ENCODE results near the gene TMEM52.

The TMEM52 gene

DNA sequence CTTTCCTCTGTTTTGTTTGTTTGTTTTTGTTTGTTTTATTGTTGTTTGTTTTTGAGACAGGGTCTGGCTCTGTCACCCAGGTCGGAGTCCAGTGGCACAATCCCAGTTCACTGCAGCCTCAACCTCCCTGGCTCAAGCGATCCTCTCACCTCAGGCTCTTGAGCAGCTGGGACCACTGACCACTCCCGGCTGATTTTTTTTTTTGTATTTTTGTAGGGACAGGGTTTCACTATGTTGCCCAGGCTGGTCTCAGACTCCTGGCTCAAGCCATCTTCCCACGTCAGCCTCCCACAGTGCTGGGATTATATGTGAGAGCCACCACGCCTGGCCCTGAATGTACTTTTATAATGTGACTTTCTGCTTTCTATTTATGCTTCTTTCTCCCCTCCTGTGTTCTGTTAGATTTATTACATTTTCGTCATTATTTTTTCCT, 9.0 kb downstream of the TMEM52 start:
- Mint-ChIP-seq H3K4me1 (peaks cover 42% of the 10 kb centered on the region), H3K9me3 (no peaks in the 10 kb centered on the region), H3K36me3 (ENCODE audit: low read depth) (no peaks in the 10 kb centered on the region), H3K4me3 (peak overlapping the region; percentile 83), H3K27ac (no peak overlapping the region), H3K27me3 (ENCODE audit: low read depth, poor library complexity) (peaks cover 7% of the 10 kb centered on the region)
- DNase-seq, result no peak
- TF ChIP-seq, protein P1, sequence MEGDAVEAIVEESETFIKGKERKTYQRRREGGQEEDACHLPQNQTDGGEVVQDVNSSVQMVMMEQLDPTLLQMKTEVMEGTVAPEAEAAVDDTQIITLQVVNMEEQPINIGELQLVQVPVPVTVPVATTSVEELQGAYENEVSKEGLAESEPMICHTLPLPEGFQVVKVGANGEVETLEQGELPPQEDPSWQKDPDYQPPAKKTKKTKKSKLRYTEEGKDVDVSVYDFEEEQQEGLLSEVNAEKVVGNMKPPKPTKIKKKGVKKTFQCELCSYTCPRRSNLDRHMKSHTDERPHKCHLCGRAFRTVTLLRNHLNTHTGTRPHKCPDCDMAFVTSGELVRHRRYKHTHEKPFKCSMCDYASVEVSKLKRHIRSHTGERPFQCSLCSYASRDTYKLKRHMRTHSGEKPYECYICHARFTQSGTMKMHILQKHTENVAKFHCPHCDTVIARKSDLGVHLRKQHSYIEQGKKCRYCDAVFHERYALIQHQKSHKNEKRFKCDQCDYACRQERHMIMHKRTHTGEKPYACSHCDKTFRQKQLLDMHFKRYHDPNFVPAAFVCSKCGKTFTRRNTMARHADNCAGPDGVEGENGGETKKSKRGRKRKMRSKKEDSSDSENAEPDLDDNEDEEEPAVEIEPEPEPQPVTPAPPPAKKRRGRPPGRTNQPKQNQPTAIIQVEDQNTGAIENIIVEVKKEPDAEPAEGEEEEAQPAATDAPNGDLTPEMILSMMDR (IDR thresholded peaks at IDR 0.05), result no peak

DNA sequence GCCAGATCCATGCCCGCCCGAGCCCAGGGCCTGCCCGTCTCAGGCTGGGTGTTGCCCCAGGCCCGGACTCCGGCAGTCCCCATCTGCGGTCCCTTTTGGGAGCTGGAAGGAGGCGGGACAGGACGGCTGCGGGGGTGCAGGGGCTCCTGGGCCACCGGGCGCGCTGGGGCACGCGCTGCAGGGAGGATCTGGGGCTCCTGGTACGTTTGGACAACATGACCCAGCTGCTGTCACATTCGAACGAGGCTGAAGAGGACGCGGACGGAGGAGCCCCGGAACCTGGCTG, 10.6 kb downstream of the TMEM52 start:
- peaks cover 27% of the 10 kb centered on the region for H3K4me1 Mint-ChIP-seq
- H3K27ac Mint-ChIP-seq, result no peak overlapping the region
- H3K36me3 Mint-ChIP-seq (ENCODE audit: low read depth), result no peaks in the 10 kb centered on the region
- TF ChIP-seq, protein P1 (IDR thresholded peaks at IDR 0.05), result no peak
- peaks cover under 1% of the 10 kb centered on the region for H3K9me3 Mint-ChIP-seq
- peaks cover 5% of the 10 kb centered on the region for H3K27me3 Mint-ChIP-seq (ENCODE audit: low read depth, poor library complexity)
- H3K4me3 Mint-ChIP-seq, result peak overlapping the region; percentile 69
- DNase-seq, result no peak

DNA sequence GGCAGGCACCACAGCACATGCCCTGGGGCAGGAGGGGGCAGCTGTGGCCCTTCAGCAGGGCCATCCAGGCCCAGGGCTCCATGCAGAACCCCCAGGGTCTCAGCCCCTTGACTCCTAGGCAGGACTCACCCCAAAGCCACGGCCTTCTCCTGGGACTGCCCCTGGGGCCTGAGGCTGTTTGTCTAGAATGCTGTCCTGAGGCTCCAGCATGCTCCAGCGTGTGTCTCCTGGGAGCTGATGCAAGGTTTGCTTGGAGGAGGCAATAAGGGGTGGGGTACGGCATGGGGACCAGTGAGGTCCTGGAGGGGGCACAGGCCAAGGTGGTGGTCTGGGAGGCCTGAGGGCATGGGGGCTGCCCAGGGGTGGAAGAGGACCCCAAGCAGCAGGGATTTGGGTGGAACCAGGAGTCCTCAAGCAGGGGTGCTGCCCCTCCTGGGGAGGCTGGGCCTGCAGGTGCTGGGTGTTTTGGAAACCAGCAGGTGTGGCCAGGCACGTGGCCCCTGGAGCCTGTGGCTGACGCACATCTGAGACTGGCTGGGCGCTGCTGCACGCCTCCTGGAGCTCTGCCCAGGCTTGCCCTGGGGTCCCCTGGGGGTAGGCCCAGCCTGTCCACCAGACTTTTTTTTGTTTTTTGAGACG, 11.9 kb downstream of the TMEM52 start:
- DNase-seq, result no peak
- Mint-ChIP-seq H3K27ac (no peak overlapping the region), H3K36me3 (ENCODE audit: low read depth) (no peaks in the 10 kb centered on the region), H3K9me3 (peaks cover 7% of the 10 kb centered on the region), H3K4me1 (peaks cover 27% of the 10 kb centered on the region), H3K27me3 (ENCODE audit: low read depth, poor library complexity) (peaks cover 5% of the 10 kb centered on the region), H3K4me3 (no peak overlapping the region)
- TF ChIP-seq, protein P1 (IDR thresholded peaks at IDR 0.05), result no peak

DNA sequence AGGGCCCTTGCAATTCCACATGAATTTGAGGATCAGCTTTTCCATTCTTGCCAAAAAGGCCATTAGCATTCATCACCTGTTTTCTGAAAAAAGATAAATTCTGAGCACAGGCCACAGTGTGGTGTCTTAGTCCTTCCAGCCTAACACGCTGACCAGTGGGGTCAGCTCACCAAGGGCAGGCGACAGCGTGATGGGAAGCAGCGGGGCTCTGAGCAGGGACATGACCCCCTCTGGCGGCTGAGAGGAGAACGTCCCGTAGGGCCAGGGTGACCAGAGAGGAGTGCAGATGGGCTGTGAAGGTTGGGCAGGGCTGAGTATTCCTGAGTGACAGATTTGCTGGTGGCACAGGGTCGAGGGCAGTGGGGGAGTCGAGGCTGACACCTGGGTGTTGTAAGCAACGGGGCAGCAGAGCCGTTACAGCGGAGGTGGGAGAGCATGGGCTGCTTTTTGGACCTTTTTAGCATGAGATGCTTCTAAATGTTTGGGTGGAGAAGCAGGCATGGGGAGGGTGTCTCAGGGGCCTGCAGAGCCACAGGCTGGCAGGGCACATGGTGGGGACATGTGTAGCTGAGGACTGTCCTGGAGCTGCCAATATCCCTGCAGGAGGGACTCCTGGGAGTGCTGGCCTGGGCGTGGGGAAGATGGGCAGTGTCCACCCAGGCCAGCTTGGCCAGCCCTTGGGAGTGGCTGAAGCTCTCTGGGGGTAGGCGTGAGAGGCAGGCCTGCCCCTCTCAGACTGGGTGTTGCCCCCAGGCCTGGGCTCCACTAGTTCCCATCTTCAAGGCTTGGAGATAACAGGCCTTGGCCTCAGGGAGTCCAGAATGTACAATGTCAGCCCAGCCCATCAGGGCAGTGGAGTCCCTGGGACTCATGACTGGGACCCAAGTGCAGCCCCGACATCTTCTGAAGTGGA, 12.6 kb downstream of the TMEM52 start:
- Mint-ChIP-seq H3K27me3 (ENCODE audit: low read depth, poor library complexity) (peaks cover 5% of the 10 kb centered on the region), H3K27ac (peak overlapping the region; percentile 27), H3K4me1 (peaks cover 23% of the 10 kb centered on the region), H3K9me3 (peaks cover 7% of the 10 kb centered on the region), H3K36me3 (ENCODE audit: low read depth) (no peaks in the 10 kb centered on the region), H3K4me3 (peak overlapping the region; percentile 55)
- peak; percentile 89 for DNase-seq
- TF ChIP-seq, protein P1 (IDR thresholded peaks at IDR 0.05), result peak; percentile 83

DNA sequence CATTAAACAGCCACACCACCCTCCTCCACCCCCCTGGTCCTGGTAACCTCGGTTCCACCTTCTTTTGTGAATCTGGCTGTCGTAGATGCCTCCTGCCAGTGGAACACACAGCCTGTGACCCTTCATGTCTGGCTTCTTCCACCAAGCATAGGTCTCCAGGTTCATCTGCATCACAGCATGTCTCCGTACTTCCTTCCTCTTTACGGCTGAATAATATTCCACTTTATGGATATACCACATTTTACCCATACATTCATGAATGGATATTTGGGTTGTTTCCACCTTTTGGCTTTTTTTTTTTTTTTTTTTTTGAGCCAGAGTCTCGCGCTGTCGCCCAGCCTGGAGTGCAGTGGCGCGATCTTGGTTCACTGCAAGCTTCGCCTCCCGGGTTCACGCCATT, 15.9 kb downstream of the TMEM52 start:
- H3K4me1 Mint-ChIP-seq, result peaks cover 17% of the 10 kb centered on the region
- no peaks in the 10 kb centered on the region for H3K36me3 Mint-ChIP-seq (ENCODE audit: low read depth)
- H3K9me3 Mint-ChIP-seq, result peaks cover 7% of the 10 kb centered on the region
- TF ChIP-seq, protein P1 (IDR thresholded peaks at IDR 0.05), result no peak
- no peak overlapping the region for H3K4me3 Mint-ChIP-seq
- no peak for DNase-seq
- no peak overlapping the region for H3K27ac Mint-ChIP-seq
- no peaks in the 10 kb centered on the region for H3K27me3 Mint-ChIP-seq (ENCODE audit: low read depth, poor library complexity)
